ENCODE data around the gene CHRNA3. TPM values are rescaled to one million over a fixed set of nuclear protein-coding genes. Genes with fewer than 3 reads are reported as not detected.

CHRNA3 gene
- polyA plus RNA-seq, 1 donor (not counting 4 experiments of a cell fraction or from before 2014, with no cell fraction given): not detected

DNA sequence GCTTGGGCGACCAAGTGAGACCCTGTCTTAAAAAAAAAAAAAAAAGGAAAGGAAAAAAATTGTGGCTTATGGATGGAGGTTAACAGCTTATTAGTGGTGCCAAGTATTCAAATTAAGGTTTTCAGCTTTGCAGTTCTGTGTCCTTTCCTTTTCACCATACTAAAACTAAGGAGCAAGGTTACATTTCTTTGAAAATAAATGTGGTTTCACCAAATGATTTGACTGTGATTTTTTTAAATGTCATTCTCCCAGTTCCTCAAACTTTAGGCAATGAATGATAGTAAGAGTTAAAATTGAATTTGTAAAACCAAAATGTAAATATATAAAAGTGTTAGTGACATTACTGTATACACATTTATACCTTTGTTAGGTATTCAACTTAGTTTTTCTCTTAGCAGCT, 45.9 kb downstream of the CHRNA3 start:
- no peak overlapping the region for H3K9ac ChIP-seq (ENCODE audit: control insufficient read depth, extremely low read depth, insufficient read depth, low read length)
- no peaks in the 10 kb centered on the region for H3K9me1 ChIP-seq (ENCODE audit: control insufficient read depth, extremely low read depth, insufficient read depth, low read length)
- H2AFZ ChIP-seq (ENCODE audit: control insufficient read depth, low read length): no peak overlapping the region
- no peaks in the 10 kb centered on the region for H3K4me1 ChIP-seq (ENCODE audit: control insufficient read depth, extremely low read depth, insufficient read depth, low read length)
- no peak for TF ChIP-seq EZH2 (IDR thresholded peaks at IDR 0.05; ENCODE audit: low read length)
- TF ChIP-seq, protein P1, sequence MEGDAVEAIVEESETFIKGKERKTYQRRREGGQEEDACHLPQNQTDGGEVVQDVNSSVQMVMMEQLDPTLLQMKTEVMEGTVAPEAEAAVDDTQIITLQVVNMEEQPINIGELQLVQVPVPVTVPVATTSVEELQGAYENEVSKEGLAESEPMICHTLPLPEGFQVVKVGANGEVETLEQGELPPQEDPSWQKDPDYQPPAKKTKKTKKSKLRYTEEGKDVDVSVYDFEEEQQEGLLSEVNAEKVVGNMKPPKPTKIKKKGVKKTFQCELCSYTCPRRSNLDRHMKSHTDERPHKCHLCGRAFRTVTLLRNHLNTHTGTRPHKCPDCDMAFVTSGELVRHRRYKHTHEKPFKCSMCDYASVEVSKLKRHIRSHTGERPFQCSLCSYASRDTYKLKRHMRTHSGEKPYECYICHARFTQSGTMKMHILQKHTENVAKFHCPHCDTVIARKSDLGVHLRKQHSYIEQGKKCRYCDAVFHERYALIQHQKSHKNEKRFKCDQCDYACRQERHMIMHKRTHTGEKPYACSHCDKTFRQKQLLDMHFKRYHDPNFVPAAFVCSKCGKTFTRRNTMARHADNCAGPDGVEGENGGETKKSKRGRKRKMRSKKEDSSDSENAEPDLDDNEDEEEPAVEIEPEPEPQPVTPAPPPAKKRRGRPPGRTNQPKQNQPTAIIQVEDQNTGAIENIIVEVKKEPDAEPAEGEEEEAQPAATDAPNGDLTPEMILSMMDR (optimal IDR thresholded peaks at IDR 0.05 in 1 of 3, IDR thresholded peaks at IDR 0.05 in 1 of 3, conservative IDR thresholded peaks at IDR 0.05 in 1 of 3; ENCODE audit: extremely low read depth in 1 of 3, insufficient read depth in 2 of 3, low read length in 3 of 3): no peak
- no peaks in the 10 kb centered on the region for H4K20me1 ChIP-seq (ENCODE audit: control insufficient read depth, extremely low read depth, insufficient read depth, low read length)
- no peak overlapping the region for H3K4me2 ChIP-seq (ENCODE audit: control insufficient read depth, extremely low read depth, insufficient read depth, low read depth, low read length)
- no peaks in the 10 kb centered on the region for H3K9me3 ChIP-seq (ENCODE audit: control insufficient read depth, low read depth, low read length)
- no peak overlapping the region for H3K27ac ChIP-seq (ENCODE audit: control insufficient read depth, insufficient read depth, low read length)
- H3K4me3 ChIP-seq (ENCODE audit: control insufficient read depth in 2 of 3, extremely low read depth in 1 of 3, insufficient read depth in 2 of 3, low read depth in 1 of 3, low read length in 3 of 3): no peak overlapping the region
- dilution Hi-C loops (cut with MboI; ENCODE audit: extremely low pct_ligation_motif_present, low sequenced_read_pairs): no loop called here
- H3K36me3 ChIP-seq (ENCODE audit: control insufficient read depth in 2 of 2, extremely low read depth in 1 of 2, insufficient read depth in 2 of 2, low read length in 2 of 2): no peaks in the 10 kb centered on the region
- FAIRE-seq (no peak), DNase-seq (ENCODE audit: low read depth, low spot score) (no peak)
- no peaks in the 10 kb centered on the region for H3K27me3 ChIP-seq (ENCODE audit: control insufficient read depth, extremely low read depth, insufficient read depth, low read length)
- no peaks in the 10 kb centered on the region for H3K79me2 ChIP-seq (ENCODE audit: control insufficient read depth, insufficient read depth, low read length)

DNA sequence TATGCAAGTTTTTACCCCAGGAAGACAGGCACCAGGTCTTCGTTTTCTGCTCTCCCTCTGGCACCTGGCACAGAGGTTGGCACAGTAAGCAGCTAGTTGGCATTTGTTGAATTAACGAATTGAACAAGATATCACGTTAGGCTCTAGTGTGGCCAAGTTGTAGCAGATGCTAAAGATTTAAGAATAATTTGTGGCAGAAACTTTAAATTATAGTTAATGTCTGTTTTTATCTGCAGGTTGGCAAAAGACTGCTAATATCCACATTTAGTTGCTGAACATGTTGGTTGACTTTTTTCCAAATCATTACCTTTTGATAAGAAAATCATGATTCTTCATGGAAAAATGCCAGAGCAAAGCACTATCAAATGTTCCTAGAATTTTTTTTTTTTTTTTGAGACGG, 47.4 kb downstream of the CHRNA3 start:
- TF ChIP-seq, protein P1 (optimal IDR thresholded peaks at IDR 0.05 in 1 of 3, IDR thresholded peaks at IDR 0.05 in 1 of 3, conservative IDR thresholded peaks at IDR 0.05 in 1 of 3; ENCODE audit: extremely low read depth in 1 of 3, insufficient read depth in 2 of 3, low read length in 3 of 3): no peak
- TF ChIP-seq EZH2 (IDR thresholded peaks at IDR 0.05; ENCODE audit: low read length): no peak
- H4K20me1 ChIP-seq (ENCODE audit: control insufficient read depth, extremely low read depth, insufficient read depth, low read length): no peaks in the 10 kb centered on the region
- H2AFZ ChIP-seq (ENCODE audit: control insufficient read depth, low read length): no peak overlapping the region
- no peaks in the 10 kb centered on the region for H3K36me3 ChIP-seq (ENCODE audit: control insufficient read depth in 2 of 2, extremely low read depth in 1 of 2, insufficient read depth in 2 of 2, low read length in 2 of 2)
- DNase-seq (ENCODE audit: low read depth, low spot score) (no peak), FAIRE-seq (no peak)
- H3K9me3 ChIP-seq (ENCODE audit: control insufficient read depth, low read depth, low read length): no peaks in the 10 kb centered on the region
- no peaks in the 10 kb centered on the region for H3K9me1 ChIP-seq (ENCODE audit: control insufficient read depth, extremely low read depth, insufficient read depth, low read length)
- H3K27ac ChIP-seq (ENCODE audit: control insufficient read depth, insufficient read depth, low read length): no peak overlapping the region
- no peak overlapping the region for H3K4me3 ChIP-seq (ENCODE audit: control insufficient read depth in 2 of 3, extremely low read depth in 1 of 3, insufficient read depth in 2 of 3, low read depth in 1 of 3, low read length in 3 of 3)
- dilution Hi-C loops (cut with MboI; ENCODE audit: extremely low pct_ligation_motif_present, low sequenced_read_pairs): no loop called here
- no peaks in the 10 kb centered on the region for H3K27me3 ChIP-seq (ENCODE audit: control insufficient read depth, extremely low read depth, insufficient read depth, low read length)
- no peak overlapping the region for H3K9ac ChIP-seq (ENCODE audit: control insufficient read depth, extremely low read depth, insufficient read depth, low read length)
- no peaks in the 10 kb centered on the region for H3K4me1 ChIP-seq (ENCODE audit: control insufficient read depth, extremely low read depth, insufficient read depth, low read length)
- no peaks in the 10 kb centered on the region for H3K79me2 ChIP-seq (ENCODE audit: control insufficient read depth, insufficient read depth, low read length)
- H3K4me2 ChIP-seq (ENCODE audit: control insufficient read depth, extremely low read depth, insufficient read depth, low read depth, low read length): no peak overlapping the region

All from keratinocyte (primary cell).